K562 (cell line): ENCODE results near the gene TTC33. TPM values are rescaled to one million over a fixed set of nuclear protein-coding genes. Genes with fewer than 3 reads are reported as not detected.

ENCODE experiments used
- ATAC-seq: fragments of 200-7000 bp; cut with Tn5 transposase; 3 replicates; pipeline ENCODE4 v1.9.1; 2020; ENCODE audit warnings: moderate library complexity
- BruUV-seq: library from RNA; stranded (reverse); fragments of 400-500 nt; replicated peaks from 2 replicates; lab custom pipeline; 2021; lab: Mats Ljungman, UMichigan
- CTCF ChIA-PET: fragments of 300-600 bp; formaldehyde crosslinking; extraction: SDS; loops from one replicate; lab custom pipeline; 2021; ENCODE audit warnings: low intra/inter-chr PET ratio; lab: Yijun Ruan, JAX
- POLR2A ChIA-PET: fragments of 300-600, 350-650 bp; sonication (Branson Sonifier 250); formaldehyde crosslinking; extraction: SDS; loops from one replicate; lab custom pipeline; 2021; ENCODE audit warnings: antibody characterized with exemption, inconsistent platforms; lab: Yijun Ruan, JAX
- DNase-seq, 4 experiments: peaks; one replicate each; pipeline versions ENCODE4 v3.0.0 to v3.0.0-alpha.2; 2011 to 2018; ENCODE audit warnings: low spot score in 3 of 4, mixed read lengths in 3 of 4; ENCODE audit errors: extremely low read depth in 1 of 4
- FAIRE-seq: peaks from 2 replicates; lab custom pipeline; 2011; peaks lifted over from hg19 to GRCh38; lab: Jason Lieb, UNC
- H2AFZ ChIP-seq: 2 replicates; pipeline ENCODE4 v1.6.0; 2011; ENCODE audit warnings: low read depth, low read length, control low read depth, inconsistent platforms
- H3K27ac ChIP-seq: fragments of 200-600 bp; 3 replicates; pipeline ENCODE4 v1.8.0; 2011; ENCODE audit warnings: low read depth, mild to moderate bottlenecking, control low read depth, inconsistent platforms, low read length, moderate library complexity, mixed read lengths; ENCODE audit errors: extremely low read depth
- H3K27me3 ChIP-seq, 2 experiments: fragments of 300-600 bp in 1 of 2; 2 replicates in 1 of 2; 3 replicates in 1 of 2; pipeline versions ENCODE4 v1.6.0 to v1.8.0; 2011; ENCODE audit warnings: inconsistent platforms in 2 of 2, low read length in 2 of 2, mild to moderate bottlenecking in 1 of 2, mixed read lengths in 1 of 2, moderate library complexity in 1 of 2; ENCODE audit not compliant: control insufficient read depth in 2 of 2, insufficient read depth in 2 of 2
- H3K36me3 ChIP-seq: fragments of 300-600 bp; 3 replicates; pipeline ENCODE4 v1.8.0; 2011; ENCODE audit warnings: mild to moderate bottlenecking, low read length, inconsistent platforms; ENCODE audit not compliant: control insufficient read depth, insufficient read depth
- H3K4me1 ChIP-seq, 2 experiments: fragments of 200-600 bp in 1 of 2; replicated peaks in 1 of 2; 2 replicates in 1 of 2; 3 replicates in 1 of 2; pipeline versions ENCODE4 v1.5.1 to v1.8.0; 2011; ENCODE audit warnings: inconsistent platforms in 2 of 2, low read length in 2 of 2, mild to moderate bottlenecking in 1 of 2, mixed read lengths in 1 of 2, moderate library complexity in 1 of 2; ENCODE audit not compliant: control insufficient read depth in 2 of 2, insufficient read depth in 2 of 2
- H3K4me2 ChIP-seq: 2 replicates; pipeline ENCODE4 v1.6.1; 2011; ENCODE audit warnings: low read length, control low read depth, inconsistent platforms, mixed read lengths; ENCODE audit not compliant: insufficient read depth
- H3K4me3 ChIP-seq: fragments of 200-600 bp; sonication (generic), shearing (Covaris generic); 2 replicates; pipeline ENCODE4 v1.5.1; 2016; ENCODE audit warnings: control low read depth, inconsistent platforms
- H3K79me2 ChIP-seq: fragments of 200-600 bp; 3 replicates; pipeline ENCODE4 v1.8.0; 2011; ENCODE audit warnings: low read length, inconsistent platforms; ENCODE audit not compliant: control insufficient read depth, insufficient read depth
- H3K9ac ChIP-seq, 2 experiments: 2 replicates each; pipeline versions ENCODE4 v1.6.0 to v1.6.1; 2011; ENCODE audit warnings: low read depth in 2 of 2, low read length in 2 of 2, control low read depth in 1 of 2, inconsistent platforms in 1 of 2, mild to moderate bottlenecking in 1 of 2, mixed read lengths in 1 of 2; ENCODE audit not compliant: insufficient read depth in 1 of 2
- H3K9me1 ChIP-seq: one replicate; pipeline ENCODE4 v1.6.0; 2011; ENCODE audit warnings: inconsistent platforms, mild to moderate bottlenecking, low read length, moderate library complexity; ENCODE audit not compliant: control insufficient read depth, insufficient read depth
- H3K9me3 ChIP-seq: replicated peaks from 2 replicates; pipeline ENCODE4 v1.5.1; 2011; ENCODE audit warnings: low read depth, low read length, inconsistent platforms; ENCODE audit not compliant: control insufficient read depth, insufficient read depth
- H4K20me1 ChIP-seq: replicated peaks from 2 replicates; pipeline ENCODE4 v1.6.1; 2011; ENCODE audit warnings: low read length, inconsistent platforms, mixed read lengths; ENCODE audit not compliant: control insufficient read depth, insufficient read depth
- CREBBP ChIP-seq: IDR thresholded peaks from one replicate; pipeline ENCODE4 v1.6.1; 2012; ENCODE audit warnings: low read depth, mild to moderate bottlenecking, control low read depth, inconsistent platforms, low read length
- DIDO1 ChIP-seq: fragments of 450-650 bp; IDR thresholded peaks from 2 replicates; pipeline ENCODE4 v1.6.1; 2016; ENCODE audit warnings: low read depth, missing biosample characterization, missing genetic modification characterization
- HMG20A ChIP-seq: fragments of 450-650 bp; formaldehyde crosslinking; conservative IDR thresholded peaks from 2 replicates; pipeline ENCODE4 v1.4.0; 2020; ENCODE audit warnings: mild to moderate bottlenecking, mixed read lengths
- NFE2 ChIP-seq: IDR thresholded peaks from 2 replicates; pipeline ENCODE4 v1.6.1; 2014; ENCODE audit warnings: antibody characterized with exemption, low read depth
- RBM34 ChIP-seq: fragments of 200-400 bp; formaldehyde crosslinking; IDR thresholded peaks from 2 replicates; pipeline ENCODE4 v1.6.1; 2018; ENCODE audit warnings: low read length, borderline replicate concordance; ENCODE audit not compliant: insufficient read depth
- RFX7 ChIP-seq: fragments of 250-450 bp; sonication (Bioruptor Pico); IDR thresholded peaks from 2 replicates; pipeline ENCODE4 v1.5.1; 2021; ENCODE audit warnings: mild to moderate bottlenecking
- STAT5B ChIP-seq: fragments of 250-450 bp; sonication (Bioruptor Pico); IDR thresholded peaks from 2 replicates; pipeline ENCODE4 v1.8.0; 2021; ENCODE audit warnings: mild to moderate bottlenecking, inconsistent platforms
- TCF15 ChIP-seq: fragments of 250-450 bp; sonication (Bioruptor Pico); IDR thresholded peaks from 2 replicates; pipeline ENCODE4 v1.8.0; 2022; ENCODE audit warnings: moderate library complexity, mild to moderate bottlenecking, inconsistent platforms
- TSHZ1 ChIP-seq: fragments of 250-450 bp; sonication (Bioruptor Pico); IDR thresholded peaks from 2 replicates; pipeline ENCODE4 v1.4.0; 2020; ENCODE audit warnings: mild to moderate bottlenecking, moderate library complexity
- ZC3H8 ChIP-seq: fragments of 450-650 bp; IDR thresholded peaks from 2 replicates; pipeline ENCODE4 v1.6.1; 2017
- ZNF586 ChIP-seq: fragments of 450-650 bp; formaldehyde crosslinking; conservative IDR thresholded peaks from 2 replicates; pipeline ENCODE4 v1.4.0; 2020; ENCODE audit warnings: mild to moderate bottlenecking, moderate library complexity
- WGBS: fragments of 100-300 bp; shearing (Covaris generic); methylation state at CpG from one replicate; pipeline ENCODE4 v1.1.6; 2016; ENCODE audit warnings: low coverage, mixed read lengths; ENCODE audit not compliant: insufficient coverage; ENCODE audit errors: missing lambda C conversion rate; 5-methylcytosine and 5-hydroxymethylcytosine counted together
- in situ Hi-C: fragments of 300-500 bp; cut with MboI; formaldehyde crosslinking; loops from 4 replicates; pipeline ENCODE4 v1.15.0; 2018; ENCODE audit warnings: inconsistent platforms, mixed read lengths
- intact Hi-C: fragments of 100-400 bp; cut with micrococcal nuclease; formaldehyde crosslinking; loops from 2 replicates; pipeline ENCODE4 v1.14.2; 2022
- polyA plus RNA-seq, 8 experiments: library from polyadenylated mRNA; depleted of rRNA in 4 of 8; stranded (reverse) in 5 of 8; unstranded in 3 of 8; fragments of >200 nt; fragmentation: Nextera tagmentation in 2 of 8; fragmentation: Illumina TruSeq in 1 of 8; extraction: Ambion mirVana in 2 of 8; extraction: Trizol in 1 of 8; gene quantifications; 2 replicates each; pipeline versions ENCODE4 v1.2.1 to v1.2.3, GENCODE V29; 2011 to 2014; ENCODE audit warnings: inconsistent platforms in 1 of 8, missing spikeins in 1 of 8
- total RNA-seq, 7 experiments: library from RNA; depleted of rRNA in 6 of 7; stranded (reverse); fragments of >200 nt in 6 of 7; fragmentation: Illumina TruSeq in 2 of 7; extraction: Trizol in 2 of 7; gene quantifications; 2 replicates each; pipeline versions ENCODE4 v1.2.1 to v1.2.3, GENCODE V29; 2011 to 2021; ENCODE audit warnings: low replicate concordance in 1 of 7
- TF ChIP-seq, protein P1 (sequence below): IDR thresholded peaks from 2 replicates; pipeline ENCODE4 v1.6.1; 2014; ENCODE audit warnings: antibody characterized with exemption
- TF ChIP-seq, protein P2 (sequence below), 2 experiments: fragments of 450-650 bp in 1 of 2; sonication (generic) in 1 of 2; formaldehyde crosslinking; conservative IDR thresholded peaks; 2 replicates each; pipeline versions ENCODE4 v1.4.0 to v1.8.1; 2020 to 2022; ENCODE audit warnings: mild to moderate bottlenecking in 1 of 2, missing genetic modification reagents in 1 of 2

Gene TTC33
- total and polyA plus RNA-seq, 9 of the 15 experiments (the other 6 are each of a cell fraction or from before 2014, with no cell fraction given) = 11.5 to 24.9 (median 21.1) TPM

DNA sequence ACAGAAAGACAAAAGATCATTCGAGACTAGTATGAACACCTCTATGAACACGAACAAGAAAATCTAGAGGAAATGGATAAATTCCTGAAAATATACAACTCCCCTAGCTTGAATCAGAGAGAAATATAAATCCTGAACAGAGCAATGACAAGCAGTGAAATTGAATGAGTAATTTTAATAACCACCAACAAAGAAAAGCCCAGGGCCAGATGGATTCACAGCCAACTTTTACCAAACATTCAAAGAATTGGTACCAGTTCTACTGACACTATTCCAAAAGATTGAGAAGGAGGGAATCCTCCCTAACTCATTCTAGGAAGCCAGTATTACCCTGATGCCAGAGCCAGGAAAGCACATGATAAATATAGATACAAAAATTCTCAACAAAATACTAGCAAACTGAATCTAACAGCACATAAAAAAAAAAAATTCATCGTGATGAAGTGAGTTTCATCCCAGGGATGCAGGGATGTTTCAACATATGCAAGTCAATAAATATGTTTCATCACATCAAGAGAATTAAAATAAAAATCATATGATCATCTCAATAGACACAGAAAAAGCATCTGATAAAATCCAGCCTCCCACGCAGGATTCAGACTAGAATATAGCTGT, 101.3 kb downstream of the TTC33 start:
- no peak for DNase-seq
- no peak overlapping the region for H3K9ac ChIP-seq
- ChIA-PET CTCF (no interaction called here), POLR2A (interaction anchor here (1.6 kb wide), 1 partner anchor 18 kb away, joined by 4 read pairs; no protein-coding TSS in a partner anchor)
- FAIRE-seq = no peak
- H3K27ac ChIP-seq = no peak overlapping the region
- no peaks in the 10 kb centered on the region for H3K9me1 ChIP-seq
- no TSS peak for BruUV-seq
- TF ChIP-seq CREBBP = no peak
- TF ChIP-seq STAT5B (CRISPR knock-in tag) = no peak
- TF ChIP-seq DIDO1 (tag) = no peak
- TF ChIP-seq ZNF586 (CRISPR knock-in tag) = no peak
- TF ChIP-seq, protein P1, sequence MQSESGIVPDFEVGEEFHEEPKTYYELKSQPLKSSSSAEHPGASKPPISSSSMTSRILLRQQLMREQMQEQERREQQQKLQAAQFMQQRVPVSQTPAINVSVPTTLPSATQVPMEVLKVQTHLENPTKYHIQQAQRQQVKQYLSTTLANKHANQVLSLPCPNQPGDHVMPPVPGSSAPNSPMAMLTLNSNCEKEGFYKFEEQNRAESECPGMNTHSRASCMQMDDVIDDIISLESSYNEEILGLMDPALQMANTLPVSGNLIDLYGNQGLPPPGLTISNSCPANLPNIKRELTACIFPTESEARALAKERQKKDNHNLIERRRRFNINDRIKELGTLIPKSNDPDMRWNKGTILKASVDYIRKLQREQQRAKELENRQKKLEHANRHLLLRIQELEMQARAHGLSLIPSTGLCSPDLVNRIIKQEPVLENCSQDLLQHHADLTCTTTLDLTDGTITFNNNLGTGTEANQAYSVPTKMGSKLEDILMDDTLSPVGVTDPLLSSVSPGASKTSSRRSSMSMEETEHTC = no peak
- TF ChIP-seq RFX7 = no peak
- no peak for TF ChIP-seq HMG20A
- TF ChIP-seq TCF15 (CRISPR knock-in tag) = no peak
- no peak for TF ChIP-seq RBM34
- no peak for TF ChIP-seq NFE2
- no peak for TF ChIP-seq TSHZ1 (CRISPR knock-in tag)
- TF ChIP-seq ZC3H8 = no peak
- TF ChIP-seq, protein P2, sequence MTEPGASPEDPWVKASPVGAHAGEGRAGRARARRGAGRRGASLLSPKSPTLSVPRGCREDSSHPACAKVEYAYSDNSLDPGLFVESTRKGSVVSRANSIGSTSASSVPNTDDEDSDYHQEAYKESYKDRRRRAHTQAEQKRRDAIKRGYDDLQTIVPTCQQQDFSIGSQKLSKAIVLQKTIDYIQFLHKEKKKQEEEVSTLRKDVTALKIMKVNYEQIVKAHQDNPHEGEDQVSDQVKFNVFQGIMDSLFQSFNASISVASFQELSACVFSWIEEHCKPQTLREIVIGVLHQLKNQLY (CRISPR knock-in tag; conservative IDR thresholded peaks at IDR 0.05) = no peak
- H4K20me1 ChIP-seq = no peaks in the 10 kb centered on the region
- no peak overlapping the region for H3K4me2 ChIP-seq
- no peaks in the 10 kb centered on the region for H3K27me3 ChIP-seq
- in situ Hi-C loops (no loop called here), intact Hi-C loops (no loop called here)
- no peaks in the 10 kb centered on the region for H3K4me1 ChIP-seq
- H3K9me3 ChIP-seq = no peaks in the 10 kb centered on the region
- no peak overlapping the region for H3K4me3 ChIP-seq
- no peak overlapping the region for H2AFZ ChIP-seq
- no peaks in the 10 kb centered on the region for H3K36me3 ChIP-seq
- no peaks in the 10 kb centered on the region for H3K79me2 ChIP-seq
- no peak for ATAC-seq
- 1% methylated on average over 4 of the region's 4 CpGs for WGBS
